Liver (tissue), 3 donors: Measurements from ENCODE around the gene PSMD1.
"Not testable (repeated sequence)": the region's sequence is repeated elsewhere in the genome, so short reads cannot be mapped to it uniquely, and the experiment has no call there.

ENCODE experiments used
- FOXA1 ChIP-seq: IDR thresholded peaks from 2 replicates; pipeline ENCODE4 v1.6.1; 2016; ENCODE audit warnings: antibody characterized with exemption
- FOXA2 ChIP-seq: IDR thresholded peaks from 2 replicates; pipeline ENCODE4 v1.6.1; 2016; ENCODE audit warnings: antibody characterized with exemption
- GABPA ChIP-seq, 2 donors: IDR thresholded peaks in 1 of 2; conservative IDR thresholded peaks in 1 of 2; 2 replicates each; pipeline ENCODE4 v1.6.1; 2016; ENCODE audit warnings: antibody characterized with exemption in 2 of 2, mild to moderate bottlenecking in 1 of 2, moderate library complexity in 1 of 2
- NR2F2 ChIP-seq: IDR thresholded peaks from 2 replicates; pipeline ENCODE4 v1.6.1; 2016; ENCODE audit warnings: antibody characterized with exemption
- RAD21 ChIP-seq, 2 donors: IDR thresholded peaks; 2 replicates each; pipeline ENCODE4 v1.6.1; 2016; ENCODE audit warnings: antibody characterized with exemption in 2 of 2, mild to moderate bottlenecking in 2 of 2
- RXRA ChIP-seq, 2 donors: IDR thresholded peaks; 2 replicates each; pipeline ENCODE4 v1.6.1; 2017 to 2018; ENCODE audit warnings: antibody characterized with exemption in 2 of 2, mild to moderate bottlenecking in 1 of 2
- SP1 ChIP-seq: IDR thresholded peaks from 2 replicates; pipeline ENCODE4 v1.6.1; 2018; ENCODE audit warnings: antibody characterized with exemption, mild to moderate bottlenecking
- TAF1 ChIP-seq: conservative IDR thresholded peaks from 2 replicates; pipeline ENCODE4 v1.6.1; 2016; ENCODE audit warnings: antibody characterized with exemption, mild to moderate bottlenecking
- TF ChIP-seq, protein P1 (sequence below): fragments of 150-350 bp; IDR thresholded peaks from 2 replicates; pipeline ENCODE4 v1.5.1; 2017; ENCODE audit warnings: improper control_type of control experiment, low read depth, low read length; ENCODE audit not compliant: missing input control
- TF ChIP-seq, protein P2 (sequence below): IDR thresholded peaks from 2 replicates; pipeline ENCODE4 v1.6.1; 2016; ENCODE audit warnings: antibody characterized with exemption
- TF ChIP-seq, protein P3 (sequence below): IDR thresholded peaks from 2 replicates; pipeline ENCODE4 v1.6.1; 2016; ENCODE audit warnings: antibody characterized with exemption
- TF ChIP-seq, protein P4 (sequence below): IDR thresholded peaks from 2 replicates; pipeline ENCODE4 v1.6.1; 2016; ENCODE audit warnings: antibody characterized with exemption
- donor health status: healthy.
- donor health status: healthy.

DNA sequence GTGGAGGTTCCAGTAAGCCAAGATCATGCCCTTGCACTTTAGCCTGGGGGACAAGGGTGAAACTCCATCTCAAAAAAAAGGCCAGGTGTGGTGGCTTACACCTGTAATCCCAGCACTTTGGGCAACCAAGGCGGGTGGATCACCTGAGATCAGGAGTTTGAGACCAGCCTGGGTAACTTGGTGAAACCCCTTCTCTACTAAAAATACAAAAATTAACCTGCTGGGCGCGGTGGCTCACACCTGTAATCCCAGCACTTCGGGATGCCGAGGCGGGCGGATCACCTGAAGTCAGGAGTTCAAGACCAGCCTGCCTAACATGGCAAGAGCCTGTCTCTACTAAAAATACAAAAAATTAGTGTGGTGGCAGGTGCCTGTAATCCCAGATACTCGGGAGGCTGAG is 84.1 kb downstream of the PSMD1 start:
- TF ChIP-seq, protein P1, sequence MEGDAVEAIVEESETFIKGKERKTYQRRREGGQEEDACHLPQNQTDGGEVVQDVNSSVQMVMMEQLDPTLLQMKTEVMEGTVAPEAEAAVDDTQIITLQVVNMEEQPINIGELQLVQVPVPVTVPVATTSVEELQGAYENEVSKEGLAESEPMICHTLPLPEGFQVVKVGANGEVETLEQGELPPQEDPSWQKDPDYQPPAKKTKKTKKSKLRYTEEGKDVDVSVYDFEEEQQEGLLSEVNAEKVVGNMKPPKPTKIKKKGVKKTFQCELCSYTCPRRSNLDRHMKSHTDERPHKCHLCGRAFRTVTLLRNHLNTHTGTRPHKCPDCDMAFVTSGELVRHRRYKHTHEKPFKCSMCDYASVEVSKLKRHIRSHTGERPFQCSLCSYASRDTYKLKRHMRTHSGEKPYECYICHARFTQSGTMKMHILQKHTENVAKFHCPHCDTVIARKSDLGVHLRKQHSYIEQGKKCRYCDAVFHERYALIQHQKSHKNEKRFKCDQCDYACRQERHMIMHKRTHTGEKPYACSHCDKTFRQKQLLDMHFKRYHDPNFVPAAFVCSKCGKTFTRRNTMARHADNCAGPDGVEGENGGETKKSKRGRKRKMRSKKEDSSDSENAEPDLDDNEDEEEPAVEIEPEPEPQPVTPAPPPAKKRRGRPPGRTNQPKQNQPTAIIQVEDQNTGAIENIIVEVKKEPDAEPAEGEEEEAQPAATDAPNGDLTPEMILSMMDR, result not testable (repeated sequence)
- TF ChIP-seq, protein P2, sequence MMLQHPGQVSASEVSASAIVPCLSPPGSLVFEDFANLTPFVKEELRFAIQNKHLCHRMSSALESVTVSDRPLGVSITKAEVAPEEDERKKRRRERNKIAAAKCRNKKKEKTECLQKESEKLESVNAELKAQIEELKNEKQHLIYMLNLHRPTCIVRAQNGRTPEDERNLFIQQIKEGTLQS, result not testable (repeated sequence)
- not testable (repeated sequence) for TF ChIP-seq FOXA2; GABPA (IDR thresholded peaks at IDR 0.05 in 1 of 2, conservative IDR thresholded peaks at IDR 0.05 in 1 of 2); SP1; NR2F2; TAF1; FOXA1; RXRA (IDR thresholded peaks at IDR 0.05); RAD21 (IDR thresholded peaks at IDR 0.05)
- TF ChIP-seq, protein P3, sequence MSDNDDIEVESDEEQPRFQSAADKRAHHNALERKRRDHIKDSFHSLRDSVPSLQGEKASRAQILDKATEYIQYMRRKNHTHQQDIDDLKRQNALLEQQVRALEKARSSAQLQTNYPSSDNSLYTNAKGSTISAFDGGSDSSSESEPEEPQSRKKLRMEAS, result not testable (repeated sequence)
- TF ChIP-seq, protein P4, sequence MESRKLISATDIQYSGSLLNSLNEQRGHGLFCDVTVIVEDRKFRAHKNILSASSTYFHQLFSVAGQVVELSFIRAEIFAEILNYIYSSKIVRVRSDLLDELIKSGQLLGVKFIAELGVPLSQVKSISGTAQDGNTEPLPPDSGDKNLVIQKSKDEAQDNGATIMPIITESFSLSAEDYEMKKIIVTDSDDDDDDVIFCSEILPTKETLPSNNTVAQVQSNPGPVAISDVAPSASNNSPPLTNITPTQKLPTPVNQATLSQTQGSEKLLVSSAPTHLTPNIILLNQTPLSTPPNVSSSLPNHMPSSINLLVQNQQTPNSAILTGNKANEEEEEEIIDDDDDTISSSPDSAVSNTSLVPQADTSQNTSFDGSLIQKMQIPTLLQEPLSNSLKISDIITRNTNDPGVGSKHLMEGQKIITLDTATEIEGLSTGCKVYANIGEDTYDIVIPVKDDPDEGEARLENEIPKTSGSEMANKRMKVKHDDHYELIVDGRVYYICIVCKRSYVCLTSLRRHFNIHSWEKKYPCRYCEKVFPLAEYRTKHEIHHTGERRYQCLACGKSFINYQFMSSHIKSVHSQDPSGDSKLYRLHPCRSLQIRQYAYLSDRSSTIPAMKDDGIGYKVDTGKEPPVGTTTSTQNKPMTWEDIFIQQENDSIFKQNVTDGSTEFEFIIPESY, result not testable (repeated sequence)
